Measurements from ENCODE around the gene SSBP4. TPM values are rescaled to one million over a fixed set of nuclear protein-coding genes. Genes with fewer than 3 reads are reported as not detected.

SSBP4 gene
- total and polyA plus RNA-seq, 2 experiments from 2014 or later = 44.4 to 52.0 TPM

DNA sequence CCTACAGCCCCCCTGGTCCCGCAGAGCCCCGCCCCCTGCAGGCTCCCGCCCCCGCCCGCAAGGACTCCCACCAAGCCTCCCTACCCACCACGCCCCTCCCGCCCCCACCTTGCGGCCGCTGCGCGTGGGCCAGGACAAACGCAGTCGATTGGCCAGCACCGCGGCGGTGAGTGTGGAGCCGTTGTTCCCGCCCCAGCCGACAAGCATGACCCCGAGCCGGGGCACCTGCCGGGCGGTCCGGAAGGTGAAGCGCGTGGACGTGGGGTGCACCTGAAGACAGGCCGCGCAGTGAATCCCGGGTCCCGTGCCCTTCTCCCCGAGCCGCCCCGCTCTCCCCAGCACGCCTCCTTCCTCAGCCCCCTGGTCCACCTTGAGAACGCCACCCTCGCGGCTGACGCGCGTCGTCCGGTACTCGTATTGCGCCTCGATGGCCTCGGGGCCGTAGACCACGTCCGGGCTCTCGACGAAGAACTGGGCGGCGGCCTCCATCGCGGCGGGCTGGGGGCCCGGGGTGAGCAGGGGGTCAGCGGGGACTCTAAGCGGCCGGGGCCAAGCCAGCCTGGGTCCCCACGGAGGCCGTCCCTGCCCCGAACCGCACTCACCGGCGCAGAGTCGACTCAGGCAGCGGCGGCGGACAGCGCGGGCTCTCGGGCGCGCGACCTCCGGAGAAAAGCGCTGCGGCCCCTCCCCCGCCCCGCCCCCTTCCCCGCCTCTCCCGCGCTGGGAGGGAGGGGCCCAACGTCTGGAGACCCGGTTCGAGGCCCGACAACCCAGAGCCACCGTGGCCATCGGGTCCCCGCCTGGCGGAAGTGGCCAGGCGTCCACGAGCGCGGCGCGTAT lies 18.5 kb downstream of the SSBP4 start, which contains the start of gene ISYNA1:
Gene ISYNA1 (minus strand): TSS at position 643 of the 840 bp plus-strand sequence. CDS start 154 bp downstream, at position 489.
- DNase-seq (ENCODE audit: low spot score) = peak; percentile 79
- H3K27ac ChIP-seq (ENCODE audit: low read depth) = peak within 1 kb of the TSS; percentile 78; the same call in 1 of the 2 replicates
- Mint-ChIP-seq H3K9me3 (peaks cover 4% of the 10 kb centered on the region), H3K27me3 (ENCODE audit: insufficient read depth, low read depth, poor library complexity) (peaks cover 31% of the 10 kb centered on the region), H3K36me3 (ENCODE audit: low read depth) (peaks cover 22% of the 10 kb centered on the region), H3K4me3 (peak within 1 kb of the TSS; percentile 78), H3K4me1 (peaks cover 31% of the 10 kb centered on the region), H3K27ac (peak within 1 kb of the TSS; percentile 72; the same call in 1 of the 2 replicates)
- H3F3A ChIP-seq (replicated peaks; ENCODE audit: low read depth) = peaks cover 30% of the 10 kb centered on the region; the same call in 1 of the 2 replicates
- no peaks in the 10 kb centered on the region for H3K9me2 ChIP-seq (ENCODE audit: insufficient read depth)
- peaks cover 28% of the 10 kb centered on the region for H3K4me1 ChIP-seq (ENCODE audit: insufficient read depth)
- no peaks in the 10 kb centered on the region for H3K79me2 ChIP-seq (replicated peaks; ENCODE audit: insufficient read depth)
- peak within 1 kb of the TSS; percentile 76 for H2AFZ ChIP-seq
- H3K36me3 ChIP-seq (ENCODE audit: insufficient read depth) = no peaks in the 10 kb centered on the region
- no peak for TF ChIP-seq CREB1 (CRISPR knock-in tag; IDR thresholded peaks at IDR 0.05; ENCODE audit: low read depth)
- no peak for TF ChIP-seq JUNB (IDR thresholded peaks at IDR 0.05; ENCODE audit: unreplicated experiment)
- TF ChIP-seq, protein P1, sequence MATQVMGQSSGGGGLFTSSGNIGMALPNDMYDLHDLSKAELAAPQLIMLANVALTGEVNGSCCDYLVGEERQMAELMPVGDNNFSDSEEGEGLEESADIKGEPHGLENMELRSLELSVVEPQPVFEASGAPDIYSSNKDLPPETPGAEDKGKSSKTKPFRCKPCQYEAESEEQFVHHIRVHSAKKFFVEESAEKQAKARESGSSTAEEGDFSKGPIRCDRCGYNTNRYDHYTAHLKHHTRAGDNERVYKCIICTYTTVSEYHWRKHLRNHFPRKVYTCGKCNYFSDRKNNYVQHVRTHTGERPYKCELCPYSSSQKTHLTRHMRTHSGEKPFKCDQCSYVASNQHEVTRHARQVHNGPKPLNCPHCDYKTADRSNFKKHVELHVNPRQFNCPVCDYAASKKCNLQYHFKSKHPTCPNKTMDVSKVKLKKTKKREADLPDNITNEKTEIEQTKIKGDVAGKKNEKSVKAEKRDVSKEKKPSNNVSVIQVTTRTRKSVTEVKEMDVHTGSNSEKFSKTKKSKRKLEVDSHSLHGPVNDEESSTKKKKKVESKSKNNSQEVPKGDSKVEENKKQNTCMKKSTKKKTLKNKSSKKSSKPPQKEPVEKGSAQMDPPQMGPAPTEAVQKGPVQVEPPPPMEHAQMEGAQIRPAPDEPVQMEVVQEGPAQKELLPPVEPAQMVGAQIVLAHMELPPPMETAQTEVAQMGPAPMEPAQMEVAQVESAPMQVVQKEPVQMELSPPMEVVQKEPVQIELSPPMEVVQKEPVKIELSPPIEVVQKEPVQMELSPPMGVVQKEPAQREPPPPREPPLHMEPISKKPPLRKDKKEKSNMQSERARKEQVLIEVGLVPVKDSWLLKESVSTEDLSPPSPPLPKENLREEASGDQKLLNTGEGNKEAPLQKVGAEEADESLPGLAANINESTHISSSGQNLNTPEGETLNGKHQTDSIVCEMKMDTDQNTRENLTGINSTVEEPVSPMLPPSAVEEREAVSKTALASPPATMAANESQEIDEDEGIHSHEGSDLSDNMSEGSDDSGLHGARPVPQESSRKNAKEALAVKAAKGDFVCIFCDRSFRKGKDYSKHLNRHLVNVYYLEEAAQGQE (IDR thresholded peaks at IDR 0.05; ENCODE audit: unreplicated experiment) = no peak
- TF ChIP-seq ZNF114 (CRISPR knock-in tag; IDR thresholded peaks at IDR 0.05) = no peak
- no peak for TF ChIP-seq EZH2 (IDR thresholded peaks at IDR 0.05; ENCODE audit: low read depth, unreplicated experiment)
- TF ChIP-seq POLR2AphosphoS5 (IDR thresholded peaks at IDR 0.05; ENCODE audit: low read depth) = peak; percentile 80
- peak within 1 kb of the TSS; percentile 82 for H3K4me2 ChIP-seq
- H3K4me3 ChIP-seq = peak within 1 kb of the TSS; percentile 79
- peak; percentile 21 for ATAC-seq
- H3K27me3 ChIP-seq (ENCODE audit: insufficient read depth) = no peaks in the 10 kb centered on the region
- peaks cover 3% of the 10 kb centered on the region for H4K20me1 ChIP-seq (replicated peaks; ENCODE audit: insufficient read depth)

DNA sequence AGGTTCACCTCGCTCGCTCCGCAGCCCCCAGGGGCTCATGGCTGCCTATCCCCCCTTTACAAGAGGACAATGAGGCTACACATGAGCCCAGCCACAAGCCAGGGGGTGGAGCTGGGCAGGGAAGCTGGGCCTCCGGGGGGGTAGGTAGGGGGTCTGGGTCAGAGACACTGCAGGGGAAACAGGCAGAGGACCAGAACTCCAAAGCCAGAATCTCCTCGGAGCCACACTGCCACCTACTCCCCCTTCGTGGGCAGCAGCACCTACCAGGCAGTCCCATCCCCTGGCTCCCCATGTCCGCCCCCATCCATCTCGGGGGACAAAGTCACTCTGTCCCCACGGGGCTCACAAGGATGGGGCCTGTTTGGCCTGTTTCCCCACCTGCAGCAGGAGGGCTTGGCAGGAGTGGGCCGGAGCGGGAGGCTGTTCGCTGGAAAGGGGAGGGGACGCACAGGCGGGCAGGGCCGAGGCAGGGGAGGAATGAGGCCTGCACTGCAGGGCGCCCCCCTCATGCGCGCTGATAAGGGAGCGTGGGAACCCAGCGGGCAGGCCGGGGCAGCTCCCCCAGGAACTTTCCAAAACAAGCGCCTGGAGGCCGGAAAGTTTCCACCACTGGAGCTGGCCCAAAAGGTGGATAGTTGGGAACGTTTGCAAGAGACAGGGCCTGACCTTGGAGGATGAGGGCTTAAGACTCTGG lies 19.3 kb downstream of the SSBP4 start:
- Mint-ChIP-seq H3K27me3 (ENCODE audit: insufficient read depth, low read depth, poor library complexity) (peaks cover 34% of the 10 kb centered on the region), H3K4me1 (peaks cover 31% of the 10 kb centered on the region), H3K9me3 (peaks cover 4% of the 10 kb centered on the region), H3K4me3 (peak overlapping the region; percentile 49), H3K27ac (peak overlapping the region; percentile 72; the same call in 1 of the 2 replicates), H3K36me3 (ENCODE audit: low read depth) (peaks cover 26% of the 10 kb centered on the region)
- Histone ChIP-seq H3K4me3 (peak overlapping the region; percentile 79), H3K79me2 (replicated peaks; ENCODE audit: insufficient read depth) (no peaks in the 10 kb centered on the region), H3K4me1 (ENCODE audit: insufficient read depth) (peaks cover 24% of the 10 kb centered on the region), H3K4me2 (peak overlapping the region; percentile 82), H3F3A (replicated peaks; ENCODE audit: low read depth) (peaks cover 30% of the 10 kb centered on the region; the same call in 1 of the 2 replicates), H3K27me3 (ENCODE audit: insufficient read depth) (no peaks in the 10 kb centered on the region), H3K27ac (ENCODE audit: low read depth) (peak overlapping the region; percentile 78; the same call in 1 of the 2 replicates), H2AFZ (peak overlapping the region; percentile 76; the same call in 1 of the 2 replicates), H3K36me3 (ENCODE audit: insufficient read depth) (no peaks in the 10 kb centered on the region), H3K9me2 (ENCODE audit: insufficient read depth) (no peaks in the 10 kb centered on the region), H4K20me1 (replicated peaks; ENCODE audit: insufficient read depth) (peaks cover 3% of the 10 kb centered on the region)
- ATAC-seq (peak; percentile 13), DNase-seq (ENCODE audit: low spot score) (peak; percentile 64)
- TF ChIP-seq EZH2 (IDR thresholded peaks at IDR 0.05; ENCODE audit: low read depth, unreplicated experiment) = no peak
- TF ChIP-seq, protein P2, sequence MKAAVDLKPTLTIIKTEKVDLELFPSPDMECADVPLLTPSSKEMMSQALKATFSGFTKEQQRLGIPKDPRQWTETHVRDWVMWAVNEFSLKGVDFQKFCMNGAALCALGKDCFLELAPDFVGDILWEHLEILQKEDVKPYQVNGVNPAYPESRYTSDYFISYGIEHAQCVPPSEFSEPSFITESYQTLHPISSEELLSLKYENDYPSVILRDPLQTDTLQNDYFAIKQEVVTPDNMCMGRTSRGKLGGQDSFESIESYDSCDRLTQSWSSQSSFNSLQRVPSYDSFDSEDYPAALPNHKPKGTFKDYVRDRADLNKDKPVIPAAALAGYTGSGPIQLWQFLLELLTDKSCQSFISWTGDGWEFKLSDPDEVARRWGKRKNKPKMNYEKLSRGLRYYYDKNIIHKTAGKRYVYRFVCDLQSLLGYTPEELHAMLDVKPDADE (IDR thresholded peaks at IDR 0.05) = no peak
- TF ChIP-seq, protein P1 (IDR thresholded peaks at IDR 0.05; ENCODE audit: unreplicated experiment) = no peak
- TF ChIP-seq, protein P3, sequence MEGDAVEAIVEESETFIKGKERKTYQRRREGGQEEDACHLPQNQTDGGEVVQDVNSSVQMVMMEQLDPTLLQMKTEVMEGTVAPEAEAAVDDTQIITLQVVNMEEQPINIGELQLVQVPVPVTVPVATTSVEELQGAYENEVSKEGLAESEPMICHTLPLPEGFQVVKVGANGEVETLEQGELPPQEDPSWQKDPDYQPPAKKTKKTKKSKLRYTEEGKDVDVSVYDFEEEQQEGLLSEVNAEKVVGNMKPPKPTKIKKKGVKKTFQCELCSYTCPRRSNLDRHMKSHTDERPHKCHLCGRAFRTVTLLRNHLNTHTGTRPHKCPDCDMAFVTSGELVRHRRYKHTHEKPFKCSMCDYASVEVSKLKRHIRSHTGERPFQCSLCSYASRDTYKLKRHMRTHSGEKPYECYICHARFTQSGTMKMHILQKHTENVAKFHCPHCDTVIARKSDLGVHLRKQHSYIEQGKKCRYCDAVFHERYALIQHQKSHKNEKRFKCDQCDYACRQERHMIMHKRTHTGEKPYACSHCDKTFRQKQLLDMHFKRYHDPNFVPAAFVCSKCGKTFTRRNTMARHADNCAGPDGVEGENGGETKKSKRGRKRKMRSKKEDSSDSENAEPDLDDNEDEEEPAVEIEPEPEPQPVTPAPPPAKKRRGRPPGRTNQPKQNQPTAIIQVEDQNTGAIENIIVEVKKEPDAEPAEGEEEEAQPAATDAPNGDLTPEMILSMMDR (conservative IDR thresholded peaks at IDR 0.05; ENCODE audit: low read depth in 2 of 2) = no peak
- no peak for TF ChIP-seq JUNB (IDR thresholded peaks at IDR 0.05; ENCODE audit: unreplicated experiment)
- TF ChIP-seq CREB1 (CRISPR knock-in tag; IDR thresholded peaks at IDR 0.05; ENCODE audit: low read depth) = no peak
